ENCODE data around the gene XPO5.
A peak's percentile ranks its signal among the peaks of the same experiment; 100 is the strongest.

Gene XPO5

DNA sequence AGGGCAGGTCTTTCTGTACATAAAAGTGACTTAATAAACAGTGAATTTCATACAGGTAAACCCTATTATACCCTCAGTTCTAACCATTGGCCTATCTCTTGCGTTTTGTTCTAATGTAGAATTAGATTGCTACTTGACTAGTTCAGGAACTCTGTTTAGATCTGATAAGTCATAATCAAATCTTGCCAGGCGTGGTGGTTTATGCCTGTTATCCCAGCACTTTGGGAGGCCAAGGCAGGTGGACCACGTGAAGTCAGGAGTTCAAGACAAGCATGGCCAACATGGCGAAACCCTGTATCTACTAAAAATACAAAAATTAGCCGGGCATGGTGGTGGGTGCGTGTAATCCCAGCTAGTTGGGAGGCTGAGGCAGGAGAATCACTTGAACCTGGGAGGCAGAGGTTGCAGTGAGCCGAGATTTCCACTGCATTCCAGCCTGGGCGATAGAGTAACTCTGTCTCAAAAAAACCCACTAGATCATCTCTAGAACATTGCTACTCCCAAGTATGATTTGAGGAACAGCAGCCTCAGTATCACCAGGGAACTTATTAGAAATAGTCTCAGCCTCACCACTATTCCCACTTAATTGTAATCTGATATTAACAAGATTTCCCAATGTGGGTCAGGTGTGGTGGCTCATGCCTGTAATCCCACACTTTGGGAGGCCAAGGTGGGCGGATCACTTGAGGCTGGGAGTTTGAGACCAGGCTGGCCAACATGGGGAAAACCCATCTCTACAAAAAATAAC is 41.1 kb upstream of the XPO5 start:
- H4K20me1 ChIP-seq = peaks cover 0 to 23% (median 5%) of the 10 kb centered on the region in 11 experiments; a peak in 10 of 22 replicates
- peaks cover 0 to 24% (median 0%) of the 10 kb centered on the region in 10 experiments; a peak in 6 of 20 replicates for H3K4me1 ChIP-seq
- no peak overlapping the region for H3K4me2 ChIP-seq
- H3K27ac ChIP-seq = no peak overlapping the region
- TF ChIP-seq Cebpa-rat (IDR thresholded peaks at IDR 0.05) = no peak
- H3K27me3 ChIP-seq = no peaks in the 10 kb centered on the region
- H3K36me3 ChIP-seq = peaks cover 74 to 100% (median 99%) of the 10 kb centered on the region in 11 experiments
- no peak overlapping the region for H3K4me3 ChIP-seq
- H3K9ac ChIP-seq = no peak overlapping the region
- H3K9me3 ChIP-seq (replicated peaks in 1 of 11) = no peaks in the 10 kb centered on the region

GRCh38 chr6:43614396-43614730 is 38.5 kb upstream of the XPO5 start:
- H3K4me3 ChIP-seq = no peak overlapping the region
- H3K27ac ChIP-seq = no peak overlapping the region
- no peak overlapping the region for H3K9ac ChIP-seq
- no peak overlapping the region for H3K4me2 ChIP-seq
- peaks cover 0 to 8% (median 0%) of the 10 kb centered on the region in 11 experiments; a peak in 2 of 22 replicates for H4K20me1 ChIP-seq
- no peaks in the 10 kb centered on the region for H3K27me3 ChIP-seq
- H3K36me3 ChIP-seq = peaks cover 71 to 100% (median 98%) of the 10 kb centered on the region in 11 experiments
- no peak for TF ChIP-seq Cebpa-rat (IDR thresholded peaks at IDR 0.05)
- H3K4me1 ChIP-seq = peaks cover 0 to 7% (median 0%) of the 10 kb centered on the region in 10 experiments; a peak in 6 of 20 replicates
- H3K9me3 ChIP-seq (replicated peaks in 1 of 11) = no peaks in the 10 kb centered on the region

GRCh38 chr6:43613721-43614395 is 38.0 kb upstream of the XPO5 start:
- Histone ChIP-seq H3K4me3 (no peak overlapping the region), H4K20me1 (peaks cover 0 to 6% (median 0%) of the 10 kb centered on the region in 11 experiments; a peak in 2 of 22 replicates), H3K27ac (no peak overlapping the region)

DNA sequence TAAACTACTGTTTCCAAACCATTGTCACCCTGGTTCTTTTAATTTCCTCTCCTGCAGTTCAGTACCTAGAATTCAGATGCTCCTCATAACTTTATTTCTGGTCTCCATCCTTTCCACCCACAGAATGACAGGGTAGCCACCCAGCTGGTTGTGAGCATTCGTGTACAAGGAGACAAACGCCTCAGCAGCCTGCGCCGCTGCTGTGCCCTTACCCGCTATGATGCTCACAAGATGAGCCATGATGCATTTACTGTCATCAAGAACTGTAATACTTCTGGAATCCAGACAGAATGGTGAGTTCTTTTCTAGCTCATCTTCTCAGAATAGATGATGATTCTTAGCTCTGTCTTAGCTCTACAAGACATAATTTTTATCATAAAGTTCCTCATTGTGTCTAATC is 34.6 kb upstream of the XPO5 start:
- H3K4me1 ChIP-seq = peaks cover 10 to 22% (median 12%) of the 10 kb centered on the region in 10 experiments
- peaks cover 0 to 13% (median 4%) of the 10 kb centered on the region in 11 experiments; a peak in 5 of 22 replicates for H4K20me1 ChIP-seq
- H3K4me3 ChIP-seq = no peak overlapping the region
- H3K9me3 ChIP-seq (replicated peaks in 1 of 11) = no peaks in the 10 kb centered on the region
- H3K36me3 ChIP-seq = peaks cover 70 to 93% (median 86%) of the 10 kb centered on the region in 11 experiments
- no peak overlapping the region for H3K4me2 ChIP-seq
- no peak overlapping the region for H3K27ac ChIP-seq
- H3K27me3 ChIP-seq = no peaks in the 10 kb centered on the region
- H3K9ac ChIP-seq = no peak overlapping the region
- TF ChIP-seq Cebpa-rat (IDR thresholded peaks at IDR 0.05) = no peak

More at GRCh38 chr6:43613721-43614395, 38.0 kb upstream of the XPO5 start:
- Histone ChIP-seq H3K4me2 (no peak overlapping the region), H3K36me3 (peaks cover 66 to 99% (median 93%) of the 10 kb centered on the region in 11 experiments), H3K9ac (no peak overlapping the region), H3K27me3 (no peaks in the 10 kb centered on the region), H3K9me3 (replicated peaks in 1 of 11) (no peaks in the 10 kb centered on the region), H3K4me1 (peaks cover 3 to 9% (median 4%) of the 10 kb centered on the region in 10 experiments; a peak in 19 of 20 replicates)
- TF ChIP-seq Cebpa-rat (IDR thresholded peaks at IDR 0.05) = no peak

GRCh38 chr6:43609402-43609801 is 33.6 kb upstream of the XPO5 start:
- Histone ChIP-seq H4K20me1 (peaks cover 0 to 13% (median 4%) of the 10 kb centered on the region in 11 experiments; a peak in 5 of 22 replicates), H3K27ac (peak overlapping the region in 3 of 11 experiments; percentile 47 to 66 (median 62); a peak in 3 of 22 replicates), H3K9me3 (replicated peaks in 1 of 11) (no peaks in the 10 kb centered on the region), H3K4me1 (peaks cover 10 to 22% (median 12%) of the 10 kb centered on the region in 10 experiments), H3K9ac (no peak overlapping the region), H3K4me2 (peak overlapping the region in 2 of 11 experiments; percentile 63 to 75; a peak in 2 of 22 replicates), H3K4me3 (no peak overlapping the region), H3K36me3 (peaks cover 70 to 93% (median 86%) of the 10 kb centered on the region in 11 experiments), H3K27me3 (no peaks in the 10 kb centered on the region)
- TF ChIP-seq Cebpa-rat (IDR thresholded peaks at IDR 0.05) = no peak

DNA sequence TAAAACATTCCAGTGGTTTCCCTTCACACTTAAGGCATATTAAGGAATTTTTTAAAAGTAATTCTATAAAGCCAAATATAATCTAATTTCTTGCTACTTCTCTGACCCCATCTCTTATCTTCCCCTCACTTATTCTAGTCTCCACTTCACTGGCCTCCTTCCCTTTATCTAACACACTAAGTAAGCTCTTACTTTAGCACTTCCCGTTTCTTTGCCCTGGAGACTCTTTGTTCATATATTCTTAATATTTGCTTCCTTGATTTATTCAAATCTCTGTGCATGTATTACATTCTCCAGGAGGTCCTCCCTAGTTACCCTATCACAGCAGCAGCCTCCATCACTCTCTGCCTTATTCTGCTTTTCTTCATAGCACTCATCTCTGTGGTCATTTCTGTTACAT is 33.0 kb upstream of the XPO5 start:
- Histone ChIP-seq H3K4me1 (peaks cover 10 to 22% (median 12%) of the 10 kb centered on the region in 10 experiments), H3K27me3 (no peaks in the 10 kb centered on the region), H3K9me3 (replicated peaks in 1 of 11) (no peaks in the 10 kb centered on the region), H3K27ac (peak overlapping the region in 8 of 11 experiments; percentile 21 to 67 (median 48); a peak in 15 of 22 replicates), H3K4me2 (peak overlapping the region; percentile 49 to 83 (median 63)), H3K9ac (peak overlapping the region in 9 of 11 experiments; percentile 1 to 50 (median 31); a peak in 6 of 22 replicates), H3K4me3 (no peak overlapping the region), H3K36me3 (peaks cover 70 to 93% (median 86%) of the 10 kb centered on the region in 11 experiments), H4K20me1 (peaks cover 0 to 12% (median 4%) of the 10 kb centered on the region in 11 experiments; a peak in 5 of 22 replicates)
- no peak for TF ChIP-seq Cebpa-rat (IDR thresholded peaks at IDR 0.05)

GRCh38 chr6:43608310-43608763 is 32.5 kb upstream of the XPO5 start:
- TF ChIP-seq Cebpa-rat (IDR thresholded peaks at IDR 0.05) = no peak
- Histone ChIP-seq H3K27me3 (no peaks in the 10 kb centered on the region), H3K36me3 (peaks cover 70 to 93% (median 86%) of the 10 kb centered on the region in 11 experiments), H3K4me3 (no peak overlapping the region), H3K9ac (peak overlapping the region in 9 of 11 experiments; percentile 1 to 50 (median 31); a peak in 8 of 22 replicates), H3K4me1 (peaks cover 10 to 22% (median 12%) of the 10 kb centered on the region in 10 experiments), H3K4me2 (peak overlapping the region; percentile 49 to 83 (median 63)), H3K9me3 (replicated peaks in 1 of 11) (no peaks in the 10 kb centered on the region), H3K27ac (peak overlapping the region in 8 of 11 experiments; percentile 21 to 67 (median 48); a peak in 15 of 22 replicates), H4K20me1 (peaks cover 0 to 9% (median 4%) of the 10 kb centered on the region in 11 experiments; a peak in 5 of 22 replicates)

DNA sequence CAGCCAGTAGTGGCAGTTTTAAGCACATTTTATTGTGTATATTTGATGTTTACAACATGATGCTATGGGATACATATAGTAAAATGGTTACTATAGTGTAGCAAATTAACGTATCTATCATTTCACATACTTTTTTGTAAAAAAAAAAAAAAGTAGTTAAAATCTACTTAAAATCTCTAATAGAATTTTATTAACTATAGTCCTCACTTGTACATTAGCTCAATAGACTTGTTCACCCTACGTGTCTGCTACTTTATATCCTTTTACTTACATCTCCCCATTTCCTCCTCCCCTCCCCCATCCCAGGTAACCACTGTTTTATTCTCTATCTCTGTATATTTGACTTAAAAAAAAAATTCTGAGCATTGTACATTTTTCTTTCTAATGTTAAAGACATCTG is 30.2 kb upstream of the XPO5 start:
- Histone ChIP-seq H3K36me3 (peaks cover 70 to 93% (median 86%) of the 10 kb centered on the region in 11 experiments), H3K4me2 (no peak overlapping the region), H3K9me3 (replicated peaks in 1 of 11) (no peaks in the 10 kb centered on the region), H3K4me1 (peaks cover 10 to 22% (median 12%) of the 10 kb centered on the region in 10 experiments), H3K9ac (no peak overlapping the region), H4K20me1 (peaks cover 0 to 9% (median 4%) of the 10 kb centered on the region in 11 experiments; a peak in 5 of 22 replicates), H3K4me3 (no peak overlapping the region), H3K27me3 (no peaks in the 10 kb centered on the region), H3K27ac (no peak overlapping the region)
- TF ChIP-seq Cebpa-rat (IDR thresholded peaks at IDR 0.05) = no peak

GRCh38 chr6:43604174-43604573 is 28.3 kb upstream of the XPO5 start:
- Histone ChIP-seq H3K4me1 (peaks cover 9 to 16% (median 12%) of the 10 kb centered on the region in 10 experiments), H3K4me3 (no peak overlapping the region), H4K20me1 (peaks cover 0 to 9% (median 3%) of the 10 kb centered on the region in 11 experiments; a peak in 4 of 22 replicates), H3K27ac (no peak overlapping the region), H3K36me3 (peaks cover 72 to 93% (median 87%) of the 10 kb centered on the region in 11 experiments), H3K9ac (no peak overlapping the region), H3K9me3 (replicated peaks in 1 of 11) (no peaks in the 10 kb centered on the region), H3K27me3 (no peaks in the 10 kb centered on the region), H3K4me2 (no peak overlapping the region)
- TF ChIP-seq Cebpa-rat (IDR thresholded peaks at IDR 0.05) = no peak

Data from BLaER1 treated with 17β-estradiol and CSF1 and Interleukin-3, amounts not matched to agents 10 nM and 100 nM (cell line).